RWPE1 (cell line): ENCODE data around the gene SHKBP1.

Source experiments
- CTCF ChIA-PET: fragments of 350-600 bp; sonication (Branson Sonifier 250); formaldehyde crosslinking; extraction: SDS; loops from one replicate; lab custom pipeline; 2021; lab: Yijun Ruan, JAX
- POLR2A ChIA-PET: fragments of 400-600 bp; formaldehyde crosslinking; extraction: SDS; loops from one replicate; lab custom pipeline; 2020; ENCODE audit warnings: antibody characterized with exemption; ENCODE audit not compliant: low non-redundant PET; lab: Yijun Ruan, JAX
- DNase-seq: peaks from one replicate; pipeline ENCODE4 v3.0.0; 2012; ENCODE audit warnings: low spot score
- H3K27ac ChIP-seq: fragments of 450-650 bp; 2 replicates; pipeline ENCODE4 v1.5.1; 2017
- TF ChIP-seq, protein P1 (sequence below): fragments of 450-650 bp; conservative IDR thresholded peaks from 2 replicates; pipeline ENCODE4 v1.5.1; 2017; ENCODE audit warnings: low read depth, mild to moderate bottlenecking

The SHKBP1 gene

DNA sequence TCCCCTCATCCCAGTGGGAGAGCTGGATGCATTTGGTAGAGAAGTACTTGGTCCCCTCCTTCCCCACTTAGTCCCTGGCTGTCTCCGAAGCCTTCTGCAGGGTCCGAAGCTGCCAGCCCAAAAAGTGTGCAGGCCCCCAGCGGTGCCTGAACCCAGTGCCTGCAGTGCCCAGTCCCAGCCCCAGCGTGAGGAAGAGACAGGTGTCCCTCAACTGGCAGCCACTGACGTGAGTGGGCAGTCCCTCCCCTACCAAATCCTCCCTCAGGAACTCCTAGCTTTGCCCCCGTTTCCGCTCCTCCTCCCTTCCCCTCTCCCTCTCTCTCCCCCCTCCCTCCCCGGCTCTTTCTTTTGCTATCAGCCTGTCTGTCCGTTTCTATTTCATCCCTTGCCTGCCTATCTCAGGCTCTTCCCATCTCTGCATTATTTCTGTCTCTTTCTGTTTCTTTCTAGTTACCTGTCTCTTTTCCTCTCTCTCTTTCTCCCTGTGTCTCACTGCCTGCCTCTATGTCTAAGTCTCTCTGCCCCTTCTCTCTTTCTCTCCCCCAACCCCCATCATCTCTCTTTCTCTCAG, 22.7 kb downstream of the SHKBP1 start:
- DNase-seq = no peak
- H3K27ac ChIP-seq = peak overlapping the region; percentile 99
- TF ChIP-seq, protein P1, sequence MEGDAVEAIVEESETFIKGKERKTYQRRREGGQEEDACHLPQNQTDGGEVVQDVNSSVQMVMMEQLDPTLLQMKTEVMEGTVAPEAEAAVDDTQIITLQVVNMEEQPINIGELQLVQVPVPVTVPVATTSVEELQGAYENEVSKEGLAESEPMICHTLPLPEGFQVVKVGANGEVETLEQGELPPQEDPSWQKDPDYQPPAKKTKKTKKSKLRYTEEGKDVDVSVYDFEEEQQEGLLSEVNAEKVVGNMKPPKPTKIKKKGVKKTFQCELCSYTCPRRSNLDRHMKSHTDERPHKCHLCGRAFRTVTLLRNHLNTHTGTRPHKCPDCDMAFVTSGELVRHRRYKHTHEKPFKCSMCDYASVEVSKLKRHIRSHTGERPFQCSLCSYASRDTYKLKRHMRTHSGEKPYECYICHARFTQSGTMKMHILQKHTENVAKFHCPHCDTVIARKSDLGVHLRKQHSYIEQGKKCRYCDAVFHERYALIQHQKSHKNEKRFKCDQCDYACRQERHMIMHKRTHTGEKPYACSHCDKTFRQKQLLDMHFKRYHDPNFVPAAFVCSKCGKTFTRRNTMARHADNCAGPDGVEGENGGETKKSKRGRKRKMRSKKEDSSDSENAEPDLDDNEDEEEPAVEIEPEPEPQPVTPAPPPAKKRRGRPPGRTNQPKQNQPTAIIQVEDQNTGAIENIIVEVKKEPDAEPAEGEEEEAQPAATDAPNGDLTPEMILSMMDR = no peak
- POLR2A ChIA-PET = no interaction called here
- CTCF ChIA-PET = interaction anchor here (0.7 to 1.5 kb wide), 7 partner anchors 36 to 460 kb away, joined by 3 to 6 read pairs (median 5); no protein-coding TSS in a partner anchor

DNA sequence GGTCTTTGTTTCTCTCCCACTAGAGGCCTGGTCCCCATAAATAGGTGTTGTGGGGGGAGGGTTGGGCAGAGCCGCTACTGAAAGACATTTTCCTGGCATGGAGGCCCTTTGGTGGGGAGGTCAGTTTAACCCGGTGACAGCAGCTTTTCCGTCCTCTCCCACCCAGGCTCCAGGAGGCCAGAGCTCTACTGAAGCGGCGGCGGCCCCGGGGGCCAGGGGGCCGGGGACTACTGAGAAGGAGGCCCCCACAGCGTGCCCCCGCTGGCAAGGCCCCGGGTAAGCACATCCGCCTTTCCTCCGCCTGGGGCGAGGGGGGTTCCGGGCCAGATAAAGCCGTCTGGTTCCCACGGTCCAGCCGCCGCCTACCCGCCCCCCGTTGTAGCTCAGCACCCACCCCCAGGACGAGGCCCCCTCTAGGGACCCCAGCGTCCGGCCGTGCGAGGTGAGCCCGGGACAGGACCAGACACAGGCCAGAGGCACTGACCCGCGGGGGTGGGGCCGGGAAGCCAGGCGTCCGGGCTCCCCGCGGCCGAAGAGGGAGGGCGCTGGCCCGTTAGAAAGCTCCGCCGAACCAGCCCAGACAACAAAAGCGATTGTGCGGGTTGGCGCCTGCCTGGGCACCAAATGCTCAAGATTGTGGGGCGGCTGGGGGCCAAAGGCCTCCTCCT, 23.4 kb downstream of the SHKBP1 start:
- POLR2A ChIA-PET = no interaction called here
- CTCF ChIA-PET = interaction anchor here (0.6 to 1.7 kb wide), 9 partner anchors 34 to 461 kb away, joined by 3 to 6 read pairs (median 3); partner anchors contain the start of gene ACTMAP
- TF ChIP-seq, protein P1 = no peak
- H3K27ac ChIP-seq = peak overlapping the region; percentile 99
- no peak for DNase-seq

DNA sequence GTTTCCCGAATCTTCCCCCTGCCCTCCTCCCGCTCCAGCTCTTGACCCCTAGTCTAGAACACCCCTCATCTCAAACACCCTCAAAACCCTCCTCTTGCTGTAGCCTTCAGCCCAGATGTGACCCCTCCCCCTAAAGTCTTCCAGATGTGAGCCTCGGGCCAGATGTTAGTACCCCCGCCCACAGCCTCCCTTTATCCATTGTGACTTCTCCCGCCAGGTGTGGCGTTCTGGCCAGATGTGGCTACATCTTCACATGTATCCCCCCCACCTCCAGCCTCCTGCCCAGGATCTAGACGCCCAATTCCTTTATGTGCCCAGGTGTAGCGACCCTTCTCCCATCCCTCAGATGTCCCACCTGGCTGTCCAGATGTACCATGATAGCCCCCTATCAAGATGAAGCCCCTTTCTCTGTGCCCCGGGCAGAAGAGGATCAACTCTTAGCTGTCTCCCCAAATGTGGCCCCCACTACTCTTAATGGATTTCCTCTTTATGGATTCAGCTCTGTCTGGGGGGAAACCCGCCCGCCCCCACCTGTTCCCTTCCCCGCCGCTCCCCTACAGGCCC, 24.0 kb downstream of the SHKBP1 start:
- ChIA-PET CTCF (interaction anchor here (0.6 to 1.7 kb wide), 8 partner anchors 33 to 461 kb away, joined by 3 to 6 read pairs (median 4); partner anchors contain the start of gene ACTMAP), POLR2A (no interaction called here)
- no peak for DNase-seq
- peak overlapping the region; percentile 99 for H3K27ac ChIP-seq
- TF ChIP-seq, protein P1 = no peak

DNA sequence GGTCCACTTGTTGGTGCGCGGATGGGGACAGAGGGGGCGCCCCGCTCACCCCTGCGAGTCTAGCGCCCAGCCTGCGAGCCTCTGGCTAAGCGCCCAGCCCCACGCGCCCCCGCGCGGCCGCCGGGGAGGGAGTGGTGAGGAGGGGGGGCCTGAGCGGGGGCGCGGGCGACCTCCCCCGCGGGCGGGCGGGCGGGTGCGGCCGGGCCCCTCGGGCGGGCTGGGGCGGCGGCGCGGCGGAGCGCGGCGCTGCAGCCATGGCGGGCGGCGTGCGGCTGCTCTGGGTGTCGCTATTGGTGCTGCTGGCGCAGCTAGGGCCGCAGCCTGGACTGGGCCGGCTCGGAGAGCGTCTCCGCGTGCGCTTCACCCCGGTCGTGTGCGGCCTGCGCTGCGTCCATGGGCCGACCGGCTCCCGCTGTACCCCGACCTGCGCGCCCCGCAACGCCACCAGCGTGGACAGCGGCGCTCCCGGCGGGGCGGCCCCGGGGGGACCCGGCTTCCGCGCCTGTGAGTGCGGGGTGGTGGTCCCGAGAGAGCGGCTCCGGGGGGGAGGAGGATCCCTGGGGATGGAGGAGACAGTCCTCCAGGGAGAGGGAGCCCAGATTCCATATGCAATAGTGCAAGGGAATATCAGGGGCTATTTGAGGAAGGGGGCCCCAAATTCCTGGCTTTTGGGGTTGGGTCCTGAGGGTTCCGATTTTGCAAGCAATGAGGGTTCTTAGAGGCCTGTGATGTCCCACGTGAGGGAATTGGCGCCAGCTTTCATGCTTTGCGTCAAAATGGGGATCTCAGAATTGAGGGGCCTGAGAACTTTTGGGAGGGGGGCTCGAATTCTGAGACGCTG, 24.7 kb downstream of the SHKBP1 start, which contains the start of gene LTBP4:
Gene LTBP4, plus strand, starts transcription at position 236 of the 841 bp plus-strand sequence. Its CDS starts 19 bp downstream, at position 255.
- peak within 1 kb of the TSS; percentile 99 for H3K27ac ChIP-seq
- no peak for DNase-seq
- TF ChIP-seq, protein P1 = peak; percentile 30; the same call in 1 of the 2 replicates
- POLR2A ChIA-PET = no interaction called here
- CTCF ChIA-PET = interaction anchor here (0.6 to 1.7 kb wide), 7 partner anchors 13 to 161 kb away, joined by 3 to 6 read pairs (median 3); partner anchors contain the start of gene ACTMAP

DNA sequence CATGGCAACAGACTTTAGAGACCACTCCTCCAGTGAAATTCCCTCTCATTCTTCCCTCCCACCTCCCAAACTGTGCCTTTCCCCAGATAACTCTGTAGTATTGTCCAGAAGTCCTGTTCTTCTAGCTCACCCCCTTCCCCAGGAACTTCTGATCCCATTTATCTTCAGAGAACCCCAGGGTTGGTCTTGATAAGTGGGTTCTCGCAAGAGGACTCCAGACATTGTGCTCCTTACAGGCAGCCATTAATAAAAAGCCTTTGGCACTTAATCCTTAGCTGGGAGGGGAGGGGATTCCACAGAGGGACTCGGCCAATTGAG, 26.4 kb downstream of the SHKBP1 start:
- TF ChIP-seq, protein P1 = no peak
- ChIA-PET CTCF (interaction anchor here (0.6 to 1.8 kb wide), 9 partner anchors 13 to 184 kb away, joined by 3 to 8 read pairs (median 5); no protein-coding TSS in a partner anchor), POLR2A (interaction anchor here (0.5 to 2.6 kb wide), 4 partner anchors 11 to 1039 kb away, joined by 3 to 10 read pairs (median 7); no protein-coding TSS in a partner anchor)
- H3K27ac ChIP-seq = peak overlapping the region; percentile 99
- no peak for DNase-seq
